ENCODE measurements around the gene LRFN4. TPM values are rescaled to one million over a fixed set of nuclear protein-coding genes. Genes with fewer than 3 reads are reported as not detected.
"Not testable (repeated sequence)": the region's sequence is repeated elsewhere in the genome, so short reads cannot be mapped to it uniquely, and the experiment has no call there.

Gene LRFN4
- total RNA-seq, result 10 to 100 TPM; 14.3 to 15.5 TPM
- long read RNA-seq, transcript LRFN4-201 (2 exons, 2,431 nt), result major isoform, 5 of 5 reads
- long read RNA-seq, partial matches to known transcripts, result 0 of 5 reads
- long read RNA-seq, other reads (novel, unspliced or antisense), result 0 of 5 reads

GRCh38 chr11:66856496-66857233, at the start of gene LRFN4:
TSS of gene LRFN4 (plus strand) at chr11:66857064. CDS start at chr11:66857745, 681 bp downstream.
- DNase-seq (no peak), ATAC-seq (peak; percentile 41 to 53)
- intact Hi-C loops (cut with DNase I), result no loop called here

GRCh38 chr11:66809592-66809991, 47.3 kb upstream of the LRFN4 start:
- intact Hi-C loops (cut with DNase I), result no loop called here
- DNase-seq, result no peak
- no peak for ATAC-seq

GRCh38 chr11:66810576-66811185, 46.2 kb upstream of the LRFN4 start:
- no peak for DNase-seq
- no peak for ATAC-seq
- intact Hi-C loops (cut with DNase I), result no loop called here

GRCh38 chr11:66814678-66815077, 42.2 kb upstream of the LRFN4 start:
- no peak for ATAC-seq
- no peak for DNase-seq
- intact Hi-C loops (cut with DNase I), result no loop called here

- DNase-seq (no peak), ATAC-seq (no peak)
- intact Hi-C loops (cut with DNase I), result no loop called here
These were observed 41.2 kb upstream of the LRFN4 start for GRCh38 chr11:66815646-66816045.

GRCh38 chr11:66818231-66818955, 38.5 kb upstream of the LRFN4 start:
- ATAC-seq (no peak), DNase-seq (no peak)
- intact Hi-C loops (cut with DNase I), result no loop called here

DNA sequence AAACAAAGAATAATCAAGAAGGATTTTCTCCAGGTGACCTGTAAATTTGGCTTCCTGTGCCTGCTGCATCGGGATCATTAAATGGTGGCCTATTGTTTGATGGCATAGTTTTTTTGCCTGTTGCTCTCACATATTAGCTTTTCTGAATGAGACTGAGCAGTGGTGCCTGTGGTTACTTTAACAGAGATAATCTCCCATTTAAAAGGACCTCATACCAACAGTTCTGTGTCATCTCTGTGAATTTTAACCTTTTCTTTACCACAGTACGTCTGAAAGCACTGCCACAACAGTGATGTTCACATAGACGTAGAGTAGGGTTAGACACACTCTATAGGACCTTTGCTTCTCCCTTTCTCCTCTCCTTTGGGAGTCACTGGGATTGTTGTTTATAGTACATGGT, 36.5 kb upstream of the LRFN4 start:
- DNase-seq (no peak), ATAC-seq (no peak)
- intact Hi-C loops (cut with DNase I), result no loop called here

GRCh38 chr11:66820901-66821300, 36.0 kb upstream of the LRFN4 start:
- ATAC-seq (no peak), DNase-seq (no peak)
- intact Hi-C loops (cut with DNase I), result no loop called here

- no peak for ATAC-seq
- no peak for DNase-seq
- intact Hi-C loops (cut with DNase I), result no loop called here
These were observed 33.2 kb upstream of the LRFN4 start for GRCh38 chr11:66823700-66824099.

GRCh38 chr11:66824573-66824972, 32.3 kb upstream of the LRFN4 start:
- DNase-seq; ATAC-seq; intact Hi-C loops (cut with DNase I): not testable (repeated sequence)

- intact Hi-C loops (cut with DNase I), result loop anchor here (1.0 to 10.0 kb wide), 3 partner anchors 140 to 427 kb away; no protein-coding TSS in a partner anchor
- DNase-seq, result no peak
- no peak for ATAC-seq
These were observed 22.4 kb upstream of the LRFN4 start for GRCh38 chr11:66834539-66834845.

GRCh38 chr11:66834943-66835342, 21.9 kb upstream of the LRFN4 start:
- intact Hi-C loops (cut with DNase I), result loop anchor here (1.0 to 10.0 kb wide), 3 partner anchors 141 to 428 kb away; no protein-coding TSS in a partner anchor
- no peak for ATAC-seq
- no peak for DNase-seq

- no peak for ATAC-seq
- DNase-seq, result no peak
- intact Hi-C loops (cut with DNase I), result loop anchor here (10.0 kb wide), 1 partner anchor 261 kb away; no protein-coding TSS in a partner anchor
These were observed 21.0 kb upstream of the LRFN4 start for GRCh38 chr11:66835768-66836405.

- intact Hi-C loops (cut with DNase I), result no loop called here
- ATAC-seq (no peak), DNase-seq (no peak)
These were observed 16.4 kb upstream of the LRFN4 start for GRCh38 chr11:66840317-66841091.

- no peak for ATAC-seq
- intact Hi-C loops (cut with DNase I), result no loop called here
- no peak for DNase-seq
These were observed 15.0 kb upstream of the LRFN4 start for GRCh38 chr11:66841861-66842260.

DNA sequence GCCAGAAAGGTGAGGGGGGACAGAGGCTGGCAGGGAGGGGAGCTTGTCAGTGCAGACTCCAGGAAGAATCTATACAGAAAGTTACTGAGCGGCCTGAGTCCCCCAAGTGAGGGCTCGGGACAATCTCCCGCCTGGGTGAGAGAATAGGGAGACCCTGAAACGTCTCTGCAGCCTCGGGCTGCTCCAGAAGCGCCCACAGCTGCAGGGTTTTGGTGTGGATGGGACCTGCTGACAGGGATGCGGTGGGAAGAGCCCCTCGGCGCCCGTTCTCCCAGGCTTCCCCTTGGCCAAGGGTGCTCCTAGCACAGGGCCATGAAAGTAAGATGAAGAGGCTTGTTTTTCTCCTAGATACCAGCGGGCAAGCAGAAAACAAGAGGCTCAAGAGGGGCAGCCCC, 14.4 kb upstream of the LRFN4 start:
- no peak for DNase-seq
- intact Hi-C loops (cut with DNase I), result no loop called here

DNA sequence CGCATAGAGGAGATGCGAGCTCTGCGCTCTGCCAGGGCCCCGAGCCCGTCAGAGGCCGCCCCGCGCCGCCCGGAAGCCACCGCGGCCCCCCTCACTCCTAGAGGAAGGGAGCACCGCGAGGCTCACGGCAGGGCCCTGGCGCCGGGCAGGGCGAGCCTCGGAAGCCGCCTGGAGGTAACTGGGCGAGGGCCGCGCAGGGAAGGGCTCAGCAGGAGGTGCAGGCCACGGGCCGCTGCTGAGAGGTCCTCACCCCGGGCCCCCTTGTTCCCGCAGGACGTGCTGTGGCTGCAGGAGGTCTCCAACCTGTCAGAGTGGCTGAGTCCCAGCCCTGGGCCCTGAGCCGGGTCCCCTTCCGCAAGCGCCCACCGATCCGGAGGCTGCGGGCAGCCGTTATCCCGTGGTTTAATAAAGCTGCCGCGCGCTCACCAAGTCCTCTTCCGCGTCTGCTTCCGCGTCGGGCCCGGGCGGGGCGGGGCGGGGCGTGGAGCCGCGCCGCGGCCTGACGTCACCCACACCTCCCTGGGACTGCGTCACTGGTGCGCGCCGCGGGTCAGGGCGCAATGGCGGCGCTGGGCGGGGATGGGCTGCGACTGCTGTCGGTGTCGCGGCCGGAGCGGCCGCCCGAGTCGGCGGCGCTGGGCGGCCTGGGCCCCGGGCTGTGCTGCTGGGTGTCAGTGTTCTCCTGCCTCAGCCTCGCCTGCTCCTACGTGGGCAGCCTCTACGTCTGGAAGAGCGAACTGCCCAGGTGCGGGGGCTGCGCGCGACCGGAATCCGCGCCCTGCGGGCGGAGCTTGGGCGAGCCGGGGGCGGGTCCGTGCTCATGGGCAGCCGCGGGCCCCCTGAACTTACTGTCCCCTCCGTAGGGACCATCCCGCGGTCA, 13.7 kb upstream of the LRFN4 start, which contains the start of gene RCE1:
Gene RCE1, plus strand, starts transcription at position 546 of the 880 bp plus-strand sequence. Its CDS starts 15 bp downstream, at position 561.
- DNase-seq, result peak; percentile 90
- intact Hi-C loops (cut with DNase I), result no loop called here
- ATAC-seq, result peak; percentile 97 to 98

More for the DNA sequence above, 14.4 kb upstream of the LRFN4 start:
- peak in 1 of 2 donors; percentile 4 for ATAC-seq

Data from left cardiac atrium (tissue), 4 donors.